HepG2 (cell line): ENCODE data around the gene MYCBPAP.

ENCODE experiments used
- CTCF ChIP-seq: sonication (generic); formaldehyde crosslinking; IDR thresholded peaks from 2 replicates; pipeline ENCODE4 v1.5.0; 2020; ENCODE audit warnings: mild to moderate bottlenecking, missing genetic modification reagents, moderate library complexity
- EP300 ChIP-seq, 3 experiments: sonication (generic) in 1 of 3; formaldehyde crosslinking in 1 of 3; IDR thresholded peaks; 2 replicates each; pipeline versions ENCODE4 v1.5.1 to v1.6.1; 2011 to 2020; ENCODE audit warnings: low read depth in 2 of 3, low read length in 2 of 3, borderline replicate concordance in 1 of 3, improper control_type of control experiment in 1 of 3, mild to moderate bottlenecking in 1 of 3, missing genetic modification reagents in 1 of 3, moderate library complexity in 1 of 3
- MTA1 ChIP-seq: sonication (generic); formaldehyde crosslinking; IDR thresholded peaks from 2 replicates; pipeline ENCODE4 v1.4.0; 2020; ENCODE audit warnings: missing genetic modification reagents, mild to moderate bottlenecking, borderline replicate concordance
- NCOA2 ChIP-seq: sonication (generic); formaldehyde crosslinking; IDR thresholded peaks from 2 replicates; pipeline ENCODE4 v1.8.0; 2022; ENCODE audit warnings: inconsistent platforms
- POLR2AphosphoS5 ChIP-seq: IDR thresholded peaks from 2 replicates; pipeline ENCODE4 v1.6.1; 2012; ENCODE audit warnings: low read depth, low read length
- SIN3A ChIP-seq: IDR thresholded peaks from 2 replicates; pipeline ENCODE4 v1.6.1; 2011; ENCODE audit warnings: low read depth, mild to moderate bottlenecking, control low read depth, low read length, borderline replicate concordance
- SMAD3 ChIP-seq: sonication (generic); formaldehyde crosslinking; IDR thresholded peaks from 2 replicates; pipeline ENCODE4 v1.4.0; 2020; ENCODE audit warnings: missing genetic modification reagents
- SNAPC2 ChIP-seq: sonication (generic); formaldehyde crosslinking; IDR thresholded peaks from 2 replicates; pipeline ENCODE4 v1.8.1; 2022; ENCODE audit warnings: mild to moderate bottlenecking, missing genetic modification reagents
- STAT6 ChIP-seq: sonication (generic); formaldehyde crosslinking; IDR thresholded peaks from 2 replicates; pipeline ENCODE4 v1.4.0; 2020; ENCODE audit warnings: missing genetic modification reagents, mild to moderate bottlenecking, borderline replicate concordance
- USF2 ChIP-seq, 2 experiments: sonication (generic) in 1 of 2; formaldehyde crosslinking in 1 of 2; IDR thresholded peaks; 2 replicates each; pipeline versions ENCODE4 v1.5.1 to v1.6.1; 2011 to 2020; ENCODE audit warnings: borderline replicate concordance in 1 of 2, low read depth in 1 of 2, low read length in 1 of 2, mild to moderate bottlenecking in 1 of 2, missing genetic modification reagents in 1 of 2, moderate library complexity in 1 of 2
- ZNF12 ChIP-seq: sonication (generic); formaldehyde crosslinking; IDR thresholded peaks from 2 replicates; pipeline ENCODE4 v1.5.0; 2020; ENCODE audit warnings: missing genetic modification reagents
- ZNF414 ChIP-seq: sonication (generic); formaldehyde crosslinking; IDR thresholded peaks from 2 replicates; pipeline ENCODE4 v1.5.0; 2020; ENCODE audit warnings: missing genetic modification reagents
- ZNF780A ChIP-seq: sonication (generic); formaldehyde crosslinking; IDR thresholded peaks from 2 replicates; pipeline ENCODE4 v1.8.0; 2022; ENCODE audit warnings: mild to moderate bottlenecking, missing genetic modification reagents, moderate library complexity

- TF ChIP-seq NCOA2, result no peak
- no peak for TF ChIP-seq SNAPC2 (CRISPR knock-in tag)
- no peak for TF ChIP-seq CTCF (CRISPR knock-in tag)
- TF ChIP-seq ZNF12 (CRISPR knock-in tag), result no peak
- TF ChIP-seq MTA1 (CRISPR knock-in tag), result no peak
- no peak for TF ChIP-seq STAT6
- no peak for TF ChIP-seq ZNF780A
- no peak for TF ChIP-seq USF2 (IDR thresholded peaks at IDR 0.05; ENCODE audit: low read depth, low read length)
- no peak for TF ChIP-seq USF2 (CRISPR knock-in tag; IDR thresholded peaks at IDR 0.05; ENCODE audit: borderline replicate concordance)
- TF ChIP-seq ZNF414 (CRISPR knock-in tag), result no peak
- no peak for TF ChIP-seq SIN3A
- no peak for TF ChIP-seq SMAD3 (CRISPR knock-in tag)
- no peak for TF ChIP-seq EP300 (IDR thresholded peaks at IDR 0.05; ENCODE audit: low read depth in 2 of 2, low read length in 2 of 2)
- no peak for TF ChIP-seq EP300 (CRISPR knock-in tag; IDR thresholded peaks at IDR 0.05; ENCODE audit: borderline replicate concordance)
- no peak for TF ChIP-seq POLR2AphosphoS5
Measured at GRCh38 chr17:50557630-50558029, 49.4 kb downstream of the MYCBPAP start.
